NCI-H2196 treated with DMSO at 0.1 percent for 48 hours (cell line): ENCODE data around the gene ZDHHC18.
A peak's percentile ranks its signal among the peaks of the same experiment; 100 is the strongest.
"Not testable (repeated sequence)": the region's sequence is repeated elsewhere in the genome, so short reads cannot be mapped to it uniquely, and the experiment has no call there.

Experiments used
- DNase-seq: peaks from one replicate; lab custom pipeline; 2025; ENCODE audit not compliant: unreplicated experiment; lab: John Stamatoyannopoulos, UW

ZDHHC18 gene

DNA sequence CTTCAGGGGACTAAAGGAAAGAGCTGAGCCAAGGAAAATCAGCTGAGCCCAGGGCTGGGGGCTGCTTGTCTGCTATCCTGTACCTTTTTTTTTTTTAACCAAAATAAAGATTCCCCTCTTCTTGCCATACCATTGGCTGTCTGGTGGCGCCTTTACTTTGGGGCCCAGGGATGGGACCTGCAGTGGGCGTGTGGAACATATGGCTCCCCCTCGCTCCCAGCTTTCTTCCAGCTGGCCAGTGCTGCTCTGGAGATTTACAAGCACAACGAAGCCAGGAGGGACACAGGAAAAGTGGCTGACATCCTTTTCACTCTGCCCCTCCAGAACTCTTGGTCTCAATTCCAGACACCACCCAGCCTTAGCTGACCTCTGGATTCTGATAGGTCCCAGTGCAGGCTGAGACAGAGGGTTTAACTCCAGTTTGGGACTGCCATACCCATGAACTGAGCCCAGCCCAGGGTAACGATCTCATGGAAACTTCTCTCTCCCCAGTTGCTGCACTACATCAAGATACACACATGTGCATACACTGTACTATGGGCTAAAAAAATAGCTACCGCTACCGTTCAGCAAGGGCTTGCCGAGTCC lies 31.1 kb downstream of the ZDHHC18 start:
- DNase-seq: no peak

DNA sequence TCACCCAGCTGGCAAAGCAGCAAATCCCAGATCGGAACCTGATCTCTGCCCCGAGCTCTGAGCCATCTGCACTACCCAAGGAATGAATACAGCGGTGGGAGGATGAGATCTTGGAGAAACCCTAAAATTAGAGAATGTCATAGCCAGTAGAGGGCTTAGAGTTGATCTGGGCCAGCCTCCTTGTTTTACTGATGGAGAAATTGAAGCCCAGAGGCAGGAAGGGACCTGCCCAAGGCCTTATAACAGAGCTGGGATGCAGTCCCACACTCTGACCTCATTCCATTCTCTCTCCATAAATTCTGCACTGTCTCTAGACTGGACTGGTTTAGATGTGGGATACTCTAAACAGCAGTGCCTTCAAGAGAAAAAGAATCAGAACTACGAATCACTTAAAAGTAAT lies 31.7 kb downstream of the ZDHHC18 start:
- no peak for DNase-seq

DNA sequence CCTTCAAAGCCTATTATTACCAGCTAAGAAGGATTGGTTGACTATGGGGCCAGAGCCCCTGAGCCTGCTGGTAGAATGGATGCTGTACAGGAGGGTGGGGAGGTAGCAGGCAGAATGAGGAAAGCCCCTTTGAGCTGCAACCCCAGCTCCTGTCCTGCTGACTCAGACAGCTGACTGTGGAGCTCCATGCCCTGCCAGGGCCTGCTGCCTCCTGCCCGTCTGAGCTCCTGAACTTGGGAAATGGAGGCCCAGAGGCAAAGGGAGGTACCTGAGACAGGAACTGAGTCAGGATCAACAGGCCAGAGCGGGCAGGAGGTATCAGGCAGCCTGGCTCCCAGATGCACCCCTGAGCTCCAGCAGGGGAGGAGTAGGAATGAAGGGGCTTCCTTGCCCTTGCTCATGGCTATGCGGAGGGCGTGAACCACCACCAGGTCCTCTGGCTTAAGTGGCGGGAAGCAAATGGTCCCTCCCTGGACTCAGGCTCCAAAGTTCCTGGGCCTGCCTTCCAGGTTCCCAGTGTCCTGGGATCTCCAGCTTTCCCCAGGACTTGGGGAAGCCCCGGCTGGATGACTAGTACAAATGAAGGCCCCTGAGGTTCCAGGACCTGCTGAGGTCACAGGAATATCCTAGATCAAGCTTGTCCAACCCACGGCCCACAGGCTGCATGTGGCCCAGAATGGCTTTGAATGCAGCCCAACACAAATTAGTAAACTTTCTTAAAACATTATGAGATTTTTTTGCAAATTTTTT lies 32.6 kb downstream of the ZDHHC18 start:
- DNase-seq: no peak

DNA sequence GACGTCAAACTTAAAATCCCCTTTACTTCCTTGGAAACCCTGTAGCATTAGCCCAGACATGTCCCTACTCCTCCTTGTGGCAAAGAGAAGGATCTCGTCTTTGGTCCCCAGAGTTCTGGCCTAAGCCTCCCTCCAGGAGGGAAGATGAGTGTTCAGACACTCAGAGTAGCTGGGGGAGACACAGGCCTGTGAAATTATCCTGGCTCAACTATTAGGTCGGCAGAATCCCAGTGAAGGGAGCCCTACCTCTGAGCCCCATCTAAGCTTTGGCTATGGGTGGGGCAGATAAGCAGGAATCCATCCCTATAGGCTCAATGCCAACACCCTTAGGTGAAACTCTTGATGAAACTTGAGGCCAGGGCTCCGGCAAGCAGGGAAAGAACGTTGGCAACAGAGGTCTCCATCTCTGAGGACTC lies 34.8 kb downstream of the ZDHHC18 start:
- DNase-seq: no peak

DNA sequence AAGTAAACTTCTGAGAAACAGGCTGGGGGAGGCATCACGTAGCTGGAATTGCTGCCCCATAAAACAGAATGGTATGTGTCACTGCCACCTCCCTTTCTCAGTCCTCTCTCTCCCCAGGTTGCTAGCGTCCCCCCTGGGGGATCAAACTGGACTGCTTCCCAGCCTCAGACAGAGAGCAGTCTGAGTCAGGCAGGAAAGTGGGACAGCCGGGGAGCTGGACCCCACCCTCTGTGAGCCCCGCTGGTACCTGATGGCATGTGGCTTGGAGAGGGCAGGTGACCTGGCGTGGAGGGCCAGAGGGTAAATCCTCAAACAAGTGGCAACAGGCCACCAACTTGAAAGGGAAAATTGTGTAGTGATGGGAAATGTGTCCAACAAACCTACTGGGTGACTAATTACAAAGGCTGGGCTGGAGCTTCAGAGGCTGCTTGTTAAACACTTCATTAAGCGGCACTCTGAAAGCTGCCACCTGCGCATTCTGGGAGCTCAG lies 35.4 kb downstream of the ZDHHC18 start:
- DNase-seq: no peak

DNA sequence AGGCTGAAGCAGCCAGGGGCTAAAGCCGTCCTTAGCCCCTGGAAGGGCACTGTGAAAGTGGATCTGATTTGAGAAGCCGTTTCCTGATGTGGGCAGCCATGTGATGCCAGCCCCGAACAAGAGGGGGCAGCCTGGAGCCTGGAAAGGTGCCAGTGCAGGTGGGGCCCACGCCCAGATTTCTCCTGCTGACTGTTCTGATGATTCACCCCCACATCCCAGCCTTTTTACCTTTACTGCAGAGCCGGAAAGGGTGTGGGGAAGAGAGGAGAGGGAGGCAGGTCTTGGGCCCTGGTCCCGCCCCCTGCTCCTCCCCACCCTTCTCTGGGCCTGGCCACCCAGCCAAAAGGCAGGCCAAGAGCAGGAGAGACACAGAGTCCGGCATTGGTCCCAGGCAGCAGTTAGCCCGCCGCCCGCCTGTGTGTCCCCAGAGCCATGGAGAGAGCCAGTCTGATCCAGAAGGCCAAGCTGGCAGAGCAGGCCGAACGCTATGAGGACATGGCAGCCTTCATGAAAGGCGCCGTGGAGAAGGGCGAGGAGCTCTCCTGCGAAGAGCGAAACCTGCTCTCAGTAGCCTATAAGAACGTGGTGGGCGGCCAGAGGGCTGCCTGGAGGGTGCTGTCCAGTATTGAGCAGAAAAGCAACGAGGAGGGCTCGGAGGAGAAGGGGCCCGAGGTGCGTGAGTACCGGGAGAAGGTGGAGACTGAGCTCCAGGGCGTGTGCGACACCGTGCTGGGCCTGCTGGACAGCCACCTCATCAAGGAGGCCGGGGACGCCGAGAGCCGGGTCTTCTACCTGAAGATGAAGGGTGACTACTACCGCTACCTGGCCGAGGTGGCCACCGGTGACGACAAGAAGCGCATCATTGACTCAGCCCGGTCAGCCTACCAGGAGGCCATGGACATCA lies 36.5 kb downstream of the ZDHHC18 start, which contains the start of gene SFN:
SFN (plus strand) TSS at position 369 of the 904 bp plus-strand sequence; CDS start at position 433, 64 bp downstream.
- DNase-seq: peak; percentile 90

DNA sequence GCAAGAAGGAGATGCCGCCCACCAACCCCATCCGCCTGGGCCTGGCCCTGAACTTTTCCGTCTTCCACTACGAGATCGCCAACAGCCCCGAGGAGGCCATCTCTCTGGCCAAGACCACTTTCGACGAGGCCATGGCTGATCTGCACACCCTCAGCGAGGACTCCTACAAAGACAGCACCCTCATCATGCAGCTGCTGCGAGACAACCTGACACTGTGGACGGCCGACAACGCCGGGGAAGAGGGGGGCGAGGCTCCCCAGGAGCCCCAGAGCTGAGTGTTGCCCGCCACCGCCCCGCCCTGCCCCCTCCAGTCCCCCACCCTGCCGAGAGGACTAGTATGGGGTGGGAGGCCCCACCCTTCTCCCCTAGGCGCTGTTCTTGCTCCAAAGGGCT lies 37.2 kb downstream of the ZDHHC18 start:
- DNase-seq: no peak

DNA sequence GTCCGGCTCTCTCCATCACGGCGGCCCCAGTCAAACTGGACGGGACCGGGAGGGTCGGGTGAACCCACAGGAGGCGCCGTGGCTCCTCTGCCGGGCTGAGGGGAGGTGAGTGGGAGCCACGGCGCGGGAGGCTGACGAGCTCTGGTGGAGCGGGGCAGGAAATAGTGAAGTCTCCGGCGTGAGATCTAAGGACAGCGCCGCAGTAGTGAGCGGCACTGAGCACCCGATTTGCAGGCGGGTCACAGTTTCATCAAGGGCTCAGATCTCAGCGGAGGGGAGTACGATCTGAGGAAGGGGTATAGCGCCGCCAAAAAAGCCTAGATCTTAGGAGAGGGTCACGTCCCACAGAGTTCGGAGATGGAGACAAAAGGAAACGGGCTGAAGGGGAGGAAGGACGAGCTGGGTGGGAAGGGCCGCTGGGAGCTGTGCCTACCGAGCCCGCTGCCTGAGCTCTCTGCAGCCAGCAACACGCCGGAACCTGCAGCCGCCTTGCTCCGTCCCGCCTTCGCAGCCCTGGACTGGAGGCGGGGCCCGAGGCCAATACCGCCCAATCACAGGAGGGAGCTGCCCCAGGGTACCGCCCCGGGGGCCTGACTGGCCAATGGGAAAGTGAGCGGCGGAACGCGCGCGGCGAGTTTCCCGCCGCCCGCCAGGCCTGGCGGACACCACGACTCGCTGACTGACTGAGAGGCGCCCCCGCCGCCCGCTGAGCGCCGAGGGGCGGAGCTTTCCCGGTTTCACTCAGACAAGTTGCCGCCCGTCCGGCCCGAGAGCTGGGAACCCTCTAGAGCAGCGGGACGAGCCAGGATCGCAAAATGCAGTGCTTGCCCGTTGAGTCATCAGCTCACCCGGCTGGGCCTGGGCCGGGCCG lies 38.4 kb downstream of the ZDHHC18 start:
- peak; percentile 91 for DNase-seq

DNA sequence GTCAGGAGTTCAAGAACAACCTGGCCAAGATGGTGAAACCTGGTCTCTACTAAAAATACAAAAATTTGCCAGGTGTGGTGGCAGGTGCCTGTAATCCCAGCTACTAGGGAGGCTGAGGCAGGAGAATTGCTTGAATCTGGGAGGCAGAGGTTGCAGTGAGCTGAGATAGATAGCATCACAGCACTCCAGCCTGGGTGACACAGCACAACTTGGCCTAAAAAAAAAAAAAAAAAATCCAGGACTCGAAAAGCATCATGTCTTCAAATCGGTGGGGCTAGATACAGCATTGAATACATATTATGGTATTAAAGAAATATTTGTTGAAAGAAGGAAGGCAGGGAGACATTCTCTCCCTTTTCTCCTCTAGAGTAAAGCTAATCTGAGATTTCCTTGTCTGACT lies 46.6 kb downstream of the ZDHHC18 start:
- not testable (repeated sequence) for DNase-seq

DNA sequence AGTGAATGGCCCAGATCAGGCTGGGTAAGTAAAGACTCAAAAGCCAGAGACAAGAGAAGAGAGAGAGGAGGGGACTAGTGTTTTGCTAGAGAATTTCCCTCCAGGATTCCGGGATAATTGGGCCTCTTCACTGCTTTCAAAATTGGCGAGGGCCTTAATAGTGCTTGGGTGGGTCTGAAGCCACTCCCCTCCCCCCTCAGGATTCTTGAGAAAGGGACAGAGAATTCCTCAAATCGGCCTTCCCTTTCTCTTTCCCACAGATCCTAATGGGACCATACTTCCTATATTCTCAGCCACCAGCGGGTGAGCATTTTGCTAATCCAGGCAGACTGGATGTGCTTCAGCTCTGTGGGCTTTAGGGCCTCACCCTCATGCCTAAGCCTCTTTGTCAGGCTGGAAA lies 48.4 kb downstream of the ZDHHC18 start:
- DNase-seq: no peak

DNA sequence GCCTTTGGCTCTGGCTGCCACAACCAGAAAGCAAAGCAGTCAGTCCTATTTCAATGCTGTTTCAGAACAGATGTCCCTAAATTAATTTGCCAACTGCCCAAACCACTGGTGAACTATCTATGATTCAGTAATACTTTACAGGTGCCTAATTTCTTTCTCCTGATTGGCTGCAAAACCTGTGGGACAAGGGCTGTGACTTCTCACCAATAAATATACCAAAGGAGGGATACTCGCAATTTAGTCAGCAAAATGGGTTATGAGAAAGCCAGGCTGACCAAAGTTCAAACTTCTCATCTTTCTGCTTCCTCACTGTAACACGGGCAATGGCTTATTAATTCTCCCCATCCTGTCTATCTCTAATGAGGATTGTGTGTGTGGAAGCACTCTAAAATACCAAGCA lies 50.8 kb downstream of the ZDHHC18 start:
- no peak for DNase-seq

DNA sequence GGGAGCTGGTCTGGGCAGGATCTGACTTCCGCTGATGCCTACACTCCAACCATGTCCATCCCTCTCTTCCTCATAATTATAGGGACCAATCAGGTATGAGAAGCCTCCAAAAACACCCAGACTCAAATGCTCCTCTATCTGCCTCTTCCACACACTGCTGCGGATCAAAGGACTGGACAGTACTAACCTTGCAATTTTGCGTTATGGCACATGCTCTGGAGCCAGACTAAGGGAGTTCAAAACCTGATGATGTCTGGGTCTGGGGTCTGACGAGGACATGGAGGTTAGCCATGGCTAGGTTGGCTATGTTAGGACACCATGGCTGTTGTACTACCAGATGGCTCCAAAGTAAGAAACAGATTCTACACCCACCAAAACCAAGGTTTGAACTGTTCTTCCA lies 53.3 kb downstream of the ZDHHC18 start:
- no peak for DNase-seq

DNA sequence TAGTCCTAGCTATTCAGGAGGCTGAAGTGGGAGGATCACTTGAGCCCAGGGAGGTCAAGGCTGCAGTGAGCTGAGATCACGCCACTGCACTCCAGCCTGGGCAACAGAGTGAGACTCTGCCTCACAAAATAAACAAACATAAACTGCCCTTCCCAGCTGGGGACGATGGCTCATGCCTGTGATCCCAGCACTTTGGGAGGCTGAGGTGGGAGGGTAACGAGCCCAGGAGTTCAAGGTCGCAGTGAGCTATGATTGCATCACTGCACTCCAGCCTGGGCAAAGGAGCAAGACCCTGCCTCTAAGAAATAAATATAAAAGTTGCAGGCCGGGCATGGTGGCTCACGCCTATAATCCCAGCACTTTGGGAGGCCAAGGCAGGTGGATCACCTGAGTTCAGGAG lies 55.1 kb downstream of the ZDHHC18 start:
- DNase-seq: not testable (repeated sequence)

DNA sequence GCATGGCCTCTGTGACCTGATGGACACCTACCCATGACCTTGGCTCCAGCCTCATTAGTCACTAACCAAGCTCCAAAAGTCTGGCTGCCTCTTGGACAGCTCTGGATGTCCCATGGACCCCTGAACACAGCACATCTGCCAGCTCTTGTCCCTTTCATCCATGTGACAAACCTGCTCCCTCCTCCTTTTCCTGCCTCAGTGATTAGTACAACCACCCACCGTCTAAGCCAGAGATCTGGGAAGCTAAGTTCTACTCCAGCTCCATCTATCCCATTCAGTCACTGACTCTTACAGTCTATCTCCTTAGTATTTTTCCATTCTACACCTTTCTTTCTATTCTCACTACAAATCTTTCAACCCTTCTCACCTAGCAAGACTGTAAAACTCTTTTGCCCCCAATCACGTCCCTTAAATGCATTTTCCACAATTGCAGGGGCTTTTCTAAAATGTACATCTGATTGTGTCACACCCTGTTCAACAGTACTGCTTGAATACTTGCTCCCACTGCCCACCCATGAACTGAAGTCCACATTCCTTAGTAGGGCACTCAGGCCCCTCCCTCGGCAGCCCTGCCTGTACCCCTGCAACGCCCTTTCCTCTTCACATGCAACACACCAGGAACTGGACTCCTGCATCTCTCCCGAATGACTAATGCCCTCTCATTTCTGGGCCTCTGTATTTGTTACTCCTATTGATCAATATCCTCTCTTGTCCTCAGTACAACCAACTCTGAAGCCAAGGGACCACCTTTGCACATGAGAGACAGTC lies 56.4 kb downstream of the ZDHHC18 start:
- no peak for DNase-seq

DNA sequence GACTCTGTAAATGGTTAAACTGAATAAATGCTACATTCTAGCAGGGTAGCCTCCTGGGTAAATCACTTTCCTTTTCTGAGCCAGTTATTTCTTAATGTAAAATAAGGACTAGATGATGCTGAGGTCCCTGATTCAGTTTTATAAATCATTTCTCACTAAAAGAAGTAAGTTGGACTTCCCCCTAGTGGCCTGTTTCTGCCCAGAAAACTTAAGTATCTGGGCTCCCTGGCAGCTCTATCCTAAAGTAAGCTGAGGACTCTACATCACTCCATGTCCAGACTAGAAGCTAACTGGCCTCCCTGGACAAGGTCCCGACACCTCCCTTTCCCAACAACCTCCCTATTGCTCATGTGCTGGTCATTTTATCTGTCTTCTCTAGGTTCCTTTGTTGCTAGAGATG lies 60.6 kb downstream of the ZDHHC18 start:
- no peak for DNase-seq

DNA sequence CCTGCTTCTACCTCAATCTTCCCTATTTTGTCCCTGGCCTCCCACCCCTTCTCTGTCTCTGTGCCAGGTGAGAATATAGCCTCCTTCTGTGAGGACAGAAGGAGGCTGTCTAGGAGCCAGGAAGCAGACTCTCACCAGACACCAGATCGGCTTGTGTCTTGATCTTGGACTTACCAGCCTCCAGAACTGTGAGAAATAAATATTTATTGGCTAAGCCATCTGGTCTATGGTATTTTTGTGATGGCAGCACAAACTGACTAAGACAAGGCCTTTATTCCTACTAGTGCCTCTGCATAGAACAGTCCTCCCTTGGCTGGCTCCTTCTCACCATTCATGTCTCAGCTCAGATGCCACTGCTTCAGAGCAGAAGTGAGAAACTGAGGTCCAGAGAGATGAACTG lies 61.7 kb downstream of the ZDHHC18 start:
- DNase-seq: no peak

DNA sequence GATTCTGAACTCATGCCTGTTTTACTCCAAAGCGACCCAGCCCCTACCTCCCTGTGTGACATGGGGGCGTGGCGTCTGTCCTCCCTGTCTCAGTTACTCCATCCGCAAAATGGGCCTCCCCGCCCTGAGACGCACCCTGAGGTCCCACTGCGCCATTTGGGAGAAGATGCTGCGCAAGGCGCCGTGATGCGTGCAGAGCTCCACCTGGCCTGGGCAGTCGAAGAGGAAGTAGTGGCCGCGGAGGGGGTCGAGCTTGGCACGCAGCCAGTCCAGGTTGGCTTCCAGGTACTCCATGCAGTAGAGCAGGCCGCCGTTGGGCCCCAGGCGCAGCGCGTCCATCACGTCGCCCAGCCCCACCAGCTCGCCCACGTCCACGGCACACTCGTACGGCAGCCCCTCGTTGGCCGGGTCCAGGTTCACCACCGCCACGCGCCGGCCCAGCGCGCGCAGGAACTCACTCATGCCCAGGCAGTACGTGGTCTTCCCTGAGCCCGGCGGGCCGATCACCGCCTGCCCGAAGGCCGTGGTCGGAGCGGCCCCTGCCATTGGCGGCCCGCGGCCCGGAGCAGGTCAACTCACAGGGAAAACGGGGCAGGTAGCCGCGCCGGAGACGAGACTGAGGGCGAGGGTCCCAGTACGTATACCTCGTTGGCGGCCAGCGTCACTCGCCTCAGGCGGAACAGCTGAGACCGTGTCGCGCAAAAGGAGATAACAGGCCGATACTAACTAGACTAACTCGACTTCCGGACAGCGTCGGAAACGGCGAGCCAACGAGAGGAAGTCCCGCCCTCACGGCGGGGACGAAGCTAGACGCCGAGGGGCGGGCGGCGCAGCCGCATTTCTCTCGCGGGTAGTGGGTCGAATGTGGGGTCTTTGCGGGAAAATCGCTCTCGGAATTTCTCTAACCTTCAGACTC lies 63.3 kb downstream of the ZDHHC18 start, which contains the start of gene GPN2:
GPN2 (minus strand) TSS at position 733 of the 916 bp plus-strand sequence; CDS start at position 546, 187 bp downstream.
- peak; percentile 71 for DNase-seq

DNA sequence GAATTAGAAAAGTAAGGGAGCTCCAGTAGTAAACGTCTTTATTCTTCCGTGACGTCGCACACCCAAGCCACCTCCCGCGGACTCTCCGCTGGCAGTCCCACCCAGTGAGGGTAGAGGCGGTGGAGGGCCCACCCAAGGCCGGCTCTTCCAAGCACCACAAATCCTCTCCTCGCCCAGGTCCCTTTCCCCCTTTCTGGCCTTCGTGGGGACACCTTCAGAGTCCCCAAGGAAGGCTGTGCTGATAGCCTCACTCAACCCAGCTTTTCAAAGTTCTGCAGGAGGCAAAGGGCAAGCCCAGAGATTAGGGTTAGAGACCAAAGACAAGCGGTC lies 63.9 kb downstream of the ZDHHC18 start:
- DNase-seq: no peak

DNA sequence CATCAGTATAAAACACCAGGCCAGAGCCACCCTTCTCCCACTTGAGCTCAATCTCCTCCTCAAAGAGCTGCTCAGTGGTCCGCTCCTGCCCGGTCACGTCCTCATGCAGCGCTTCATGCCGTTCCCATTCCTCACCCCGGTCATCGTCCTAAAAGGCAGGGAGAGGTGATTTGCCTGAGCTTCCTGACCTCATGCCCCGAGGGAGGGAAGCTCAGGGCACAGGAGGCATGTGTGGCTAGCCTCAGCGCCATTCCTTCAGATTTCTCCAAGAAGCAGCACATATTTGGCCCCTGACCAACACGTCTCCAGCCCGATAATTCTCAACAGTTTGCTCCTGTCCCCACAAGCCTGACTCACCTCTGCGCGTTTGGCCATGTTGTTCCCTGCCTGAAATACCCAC lies 67.8 kb downstream of the ZDHHC18 start:
- no peak for DNase-seq
